GM21447 (cell line): Measurements from ENCODE around the gene GLTP.

Experiments
- ATAC-seq: cut with Tn5 transposase; IDR thresholded peaks from one replicate; pipeline ENCODE4 v1.9.1; 2021; ENCODE audit not compliant: unreplicated experiment

Gene GLTP

GRCh38 chr12:109844983-109845823 is 35.1 kb downstream of the GLTP start:
- peak; percentile 70 for ATAC-seq

GRCh38 chr12:109844091-109844490 is 36.2 kb downstream of the GLTP start:
- ATAC-seq = no peak

DNA sequence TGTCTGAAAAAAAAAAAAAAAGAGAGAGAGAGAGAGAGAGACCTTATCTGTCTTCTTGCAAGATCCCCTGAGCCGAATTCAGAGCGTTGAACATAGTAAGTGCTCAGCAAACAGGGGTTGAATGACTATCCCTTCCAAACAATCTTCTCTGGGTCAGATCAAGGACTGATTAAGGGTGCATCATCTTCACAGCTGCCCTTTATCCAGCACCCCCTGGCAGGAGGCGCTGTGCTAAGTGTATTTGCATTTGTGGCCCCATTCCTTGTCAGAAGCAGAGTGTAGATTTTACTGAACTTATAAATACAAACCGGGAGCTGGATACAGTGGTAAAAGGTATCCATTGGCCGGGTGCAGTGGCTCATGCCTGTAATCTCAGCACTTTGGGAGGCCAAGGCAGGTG is 38.3 kb downstream of the GLTP start:
- no peak for ATAC-seq

- ATAC-seq = no peak
Measured at GRCh38 chr12:109841356-109841755, 39.0 kb downstream of the GLTP start.

GRCh38 chr12:109840305-109841074 is 39.9 kb downstream of the GLTP start:
- ATAC-seq = no peak

DNA sequence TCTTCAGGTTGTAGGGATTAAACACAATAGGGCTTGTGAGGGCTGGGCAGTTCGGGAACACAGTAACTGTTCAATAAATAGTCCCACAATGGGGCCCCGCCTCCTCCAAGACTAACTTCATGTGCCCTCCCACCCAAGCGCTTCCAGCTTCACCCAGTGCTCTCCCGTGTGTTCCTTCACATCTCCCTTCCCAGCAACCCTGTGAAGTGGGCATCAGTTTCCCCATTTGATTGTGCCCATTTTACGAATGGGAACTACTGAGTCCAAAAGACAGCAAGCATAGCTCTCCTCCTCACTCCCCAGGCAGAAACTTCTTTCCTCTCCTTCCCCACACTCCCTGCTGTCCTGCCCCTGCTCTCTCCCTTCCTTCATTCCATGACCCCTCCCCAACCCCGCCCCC is 40.9 kb downstream of the GLTP start:
- no peak for ATAC-seq

- ATAC-seq = no peak
Measured at GRCh38 chr12:109836916-109837315, 43.4 kb downstream of the GLTP start.

DNA sequence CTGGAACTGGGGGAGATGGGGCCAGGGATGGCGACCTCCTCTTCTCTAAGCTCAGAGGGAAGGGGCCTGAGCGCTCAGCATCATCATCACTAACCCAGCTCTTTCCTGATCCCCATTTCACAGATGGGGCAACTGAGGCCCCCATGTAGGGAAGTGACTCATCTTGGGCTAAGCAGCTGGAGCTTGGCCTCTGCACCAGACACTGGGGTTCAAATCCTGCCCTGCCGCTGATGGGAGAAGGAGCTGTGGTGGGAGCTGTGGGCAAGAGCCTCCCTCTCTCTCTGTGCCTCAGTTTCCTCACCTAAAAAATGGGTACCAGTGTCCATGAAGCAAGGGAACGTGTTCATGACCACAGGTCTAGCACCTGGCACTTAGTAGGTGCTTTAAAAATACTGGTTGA is 44.5 kb downstream of the GLTP start:
- ATAC-seq = no peak

DNA sequence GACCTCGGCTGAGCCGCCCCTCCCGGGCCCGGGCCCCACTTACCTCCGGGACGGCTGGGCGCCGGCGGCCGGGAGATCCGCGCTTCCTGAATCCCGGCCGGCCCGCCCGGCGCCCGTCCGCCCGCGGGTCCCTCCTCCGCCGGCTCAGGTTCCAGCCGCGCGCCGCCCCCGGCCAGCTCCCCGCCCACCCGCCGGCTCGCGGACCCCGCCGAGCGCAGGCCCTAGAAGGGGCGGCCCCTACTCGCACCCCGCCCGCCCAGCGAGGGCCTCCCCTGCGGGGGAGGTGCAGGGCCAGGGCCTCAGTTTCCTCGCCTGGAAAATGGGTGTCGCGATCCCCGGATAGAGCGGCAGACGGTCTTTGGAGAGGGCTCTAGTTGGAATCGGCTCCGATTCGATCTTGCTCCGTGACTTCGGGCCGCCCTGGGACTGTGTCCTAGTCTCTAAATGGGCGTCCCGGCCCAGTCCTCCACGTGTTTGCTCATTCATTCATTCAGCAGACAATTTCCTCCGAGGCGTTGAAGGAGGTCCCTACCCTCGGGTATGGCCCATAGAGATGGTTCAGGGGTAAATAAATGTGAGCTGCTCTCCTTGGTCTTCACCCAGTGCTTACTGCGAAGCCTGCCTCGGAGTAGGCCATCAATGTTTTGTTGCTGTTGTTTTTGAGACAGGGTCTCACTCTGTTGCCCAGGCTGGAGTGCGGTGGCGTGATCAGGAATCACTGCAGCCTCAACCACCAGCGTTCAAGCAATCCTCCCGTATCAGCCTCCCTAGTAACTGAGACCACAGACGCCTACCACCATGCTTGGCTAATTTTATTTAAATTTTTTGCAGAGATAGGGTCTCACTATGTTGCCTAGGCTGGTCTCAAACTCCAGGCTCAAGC is 46.8 kb downstream of the GLTP start, which contains the start of gene TRPV4:
TRPV4 (minus strand) TSS at position 92 of the 883 bp plus-strand sequence. CDS start 18,602 bp downstream, outside the sequence.
- no peak for ATAC-seq

- no peak for ATAC-seq
Measured at GRCh38 chr12:109832541-109833306, 47.6 kb downstream of the GLTP start.

DNA sequence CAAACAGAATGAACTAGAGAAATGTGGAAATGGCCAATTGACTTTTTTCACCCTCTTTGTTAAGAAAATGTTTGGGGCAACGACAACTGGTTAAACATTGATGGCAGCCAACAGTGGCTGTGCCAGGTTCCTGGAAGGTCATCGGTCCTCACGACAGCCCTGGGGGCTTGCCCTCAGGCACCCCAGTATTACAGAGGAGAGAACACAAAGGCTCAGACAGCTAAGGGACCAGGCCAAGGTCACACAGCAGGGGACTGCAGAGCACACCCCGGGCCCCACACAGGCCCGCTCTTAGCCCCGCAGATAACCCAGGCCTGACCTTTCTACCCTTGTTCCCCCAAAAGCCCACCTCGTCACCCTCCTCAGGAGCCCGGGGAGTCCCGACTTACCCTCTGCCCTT is 48.4 kb downstream of the GLTP start:
- no peak for ATAC-seq

DNA sequence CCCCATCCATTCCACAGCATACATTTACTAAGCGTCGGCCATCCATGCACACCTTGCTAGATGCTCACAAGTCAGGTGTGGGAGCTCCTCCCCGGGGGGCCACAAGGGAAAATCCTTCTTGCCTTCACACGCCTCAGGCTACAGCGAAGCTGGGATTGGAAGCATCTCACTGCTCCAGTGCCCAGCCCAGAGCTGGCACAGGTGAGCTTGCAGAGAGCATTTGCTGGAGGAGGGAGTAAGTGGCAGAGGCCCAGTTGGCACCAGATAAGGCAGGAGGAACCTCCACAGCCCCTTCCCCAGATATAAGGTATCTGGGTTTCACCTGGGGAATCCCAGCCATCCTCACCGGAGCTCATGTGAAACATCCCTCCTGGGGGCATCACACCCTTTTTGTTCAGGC is 49.0 kb downstream of the GLTP start:
- no peak for ATAC-seq

DNA sequence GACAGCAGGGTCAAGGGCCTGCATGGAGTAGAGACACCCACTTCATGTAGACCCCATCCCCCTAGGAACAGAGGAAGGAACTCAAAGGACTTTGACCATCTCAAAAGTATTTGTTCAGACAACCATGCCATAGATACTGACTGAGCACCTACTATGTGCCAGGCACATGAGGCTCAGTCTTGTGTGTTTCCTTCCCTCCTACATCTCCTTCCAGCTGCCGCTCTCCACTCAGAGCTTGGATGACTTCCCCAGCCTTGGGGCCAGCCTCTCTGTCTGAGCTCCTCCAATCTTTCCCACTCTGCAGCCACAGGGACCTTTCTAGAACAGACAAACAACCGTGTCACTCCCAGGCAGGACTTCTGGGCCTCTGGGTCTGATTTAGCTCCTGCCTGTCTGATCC is 49.6 kb downstream of the GLTP start:
- ATAC-seq = no peak

- no peak for ATAC-seq
Measured at GRCh38 chr12:109830267-109830666, 50.1 kb downstream of the GLTP start.

DNA sequence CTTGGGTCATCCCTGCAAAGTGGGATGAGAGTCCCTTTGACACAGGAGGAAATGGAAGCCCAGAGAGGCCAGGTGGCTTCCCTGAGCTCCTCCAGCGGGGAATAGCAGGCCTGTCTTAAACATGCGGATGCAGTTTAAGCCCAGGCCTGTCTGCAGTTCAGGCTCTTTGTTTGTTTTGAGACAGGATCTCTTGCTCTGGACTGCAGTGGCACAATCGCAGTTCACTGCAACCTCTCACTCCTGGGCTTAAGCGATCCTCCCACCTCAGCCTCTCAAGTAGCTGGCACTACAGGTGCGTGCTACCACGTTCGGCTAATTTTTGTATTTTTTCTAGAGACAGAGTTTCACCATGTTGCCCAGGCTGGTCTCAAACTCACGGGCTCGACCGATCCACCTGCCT is 50.7 kb downstream of the GLTP start:
- ATAC-seq = no peak

GRCh38 chr12:109828754-109829511 is 51.4 kb downstream of the GLTP start:
- ATAC-seq = no peak

GRCh38 chr12:109827566-109828550 is 52.5 kb downstream of the GLTP start:
- no peak for ATAC-seq

- ATAC-seq = no peak
Measured at GRCh38 chr12:109827080-109827479, 53.3 kb downstream of the GLTP start.

GRCh38 chr12:109824731-109825130 is 55.6 kb downstream of the GLTP start:
- ATAC-seq = no peak
